ENCODE measurements around the gene CIRBP. TPM values are rescaled to one million over a fixed set of nuclear protein-coding genes. Genes with fewer than 3 reads are reported as not detected.

CIRBP gene
- total and polyA plus RNA-seq, 9 of the 15 experiments (the other 6 are each of a cell fraction or from before 2014, with no cell fraction given): 20.5 to 327 (median 176) TPM

GRCh38 chr19:1274081-1274851, 5.1 kb downstream of the CIRBP start (continued):
- TF ChIP-seq POLR2A (conservative IDR thresholded peaks at IDR 0.05) (peak; percentile 48; the same call in 1 of the 2 replicates), ZNF184 (CRISPR knock-in tag; IDR thresholded peaks at IDR 0.05) (no peak), CBFA2T3 (IDR thresholded peaks at IDR 0.05) (no peak), RB1 (IDR thresholded peaks at IDR 0.05; ENCODE audit: low read depth) (no peak), SUPT5H (IDR thresholded peaks at IDR 0.05) (0 out of 2 replicates have a peak, but pooled peaks have one; percentile 9), ZNF445 (CRISPR knock-in tag; IDR thresholded peaks at IDR 0.05; ENCODE audit: low read depth) (0 out of 2 replicates have a peak, but pooled peaks have one; percentile 22), MBD2 (IDR thresholded peaks at IDR 0.05; ENCODE audit: borderline replicate concordance, low read depth) (peak; percentile 44), ZNF212 (CRISPR knock-in tag; IDR thresholded peaks at IDR 0.05) (no peak), ETV6 (IDR thresholded peaks at IDR 0.05; ENCODE audit: borderline replicate concordance in 1 of 2, low read depth in 2 of 2, low read length in 1 of 2) (no peak), ETV6 (CRISPR knock-in tag; IDR thresholded peaks at IDR 0.05; ENCODE audit: borderline replicate concordance) (no peak), POLR2G (IDR thresholded peaks at IDR 0.05; ENCODE audit: low read depth, low read length) (peak; percentile 45), STAT5A (IDR thresholded peaks at IDR 0.05; ENCODE audit: borderline replicate concordance, low read length) (no peak), ZNF23 (CRISPR knock-in tag; IDR thresholded peaks at IDR 0.05) (no peak), PBX2 (CRISPR knock-in tag; IDR thresholded peaks at IDR 0.05; ENCODE audit: low read depth) (no peak), PBX2 (tag; conservative IDR thresholded peaks at IDR 0.05; ENCODE audit: low read depth) (no peak), TRIM25 (IDR thresholded peaks at IDR 0.05; ENCODE audit: borderline replicate concordance) (no peak), SP1 (CRISPR knock-in tag; IDR thresholded peaks at IDR 0.05) (0 out of 2 replicates have a peak, but pooled peaks have one; percentile 14), SIN3A (IDR thresholded peaks at IDR 0.05; ENCODE audit: borderline replicate concordance in 2 of 2, control insufficient read depth in 1 of 2, low read depth in 2 of 2, low read length in 2 of 2) (no peak), TGIF2 (CRISPR knock-in tag; IDR thresholded peaks at IDR 0.05) (no peak)
- TF ChIP-seq, protein P1, sequence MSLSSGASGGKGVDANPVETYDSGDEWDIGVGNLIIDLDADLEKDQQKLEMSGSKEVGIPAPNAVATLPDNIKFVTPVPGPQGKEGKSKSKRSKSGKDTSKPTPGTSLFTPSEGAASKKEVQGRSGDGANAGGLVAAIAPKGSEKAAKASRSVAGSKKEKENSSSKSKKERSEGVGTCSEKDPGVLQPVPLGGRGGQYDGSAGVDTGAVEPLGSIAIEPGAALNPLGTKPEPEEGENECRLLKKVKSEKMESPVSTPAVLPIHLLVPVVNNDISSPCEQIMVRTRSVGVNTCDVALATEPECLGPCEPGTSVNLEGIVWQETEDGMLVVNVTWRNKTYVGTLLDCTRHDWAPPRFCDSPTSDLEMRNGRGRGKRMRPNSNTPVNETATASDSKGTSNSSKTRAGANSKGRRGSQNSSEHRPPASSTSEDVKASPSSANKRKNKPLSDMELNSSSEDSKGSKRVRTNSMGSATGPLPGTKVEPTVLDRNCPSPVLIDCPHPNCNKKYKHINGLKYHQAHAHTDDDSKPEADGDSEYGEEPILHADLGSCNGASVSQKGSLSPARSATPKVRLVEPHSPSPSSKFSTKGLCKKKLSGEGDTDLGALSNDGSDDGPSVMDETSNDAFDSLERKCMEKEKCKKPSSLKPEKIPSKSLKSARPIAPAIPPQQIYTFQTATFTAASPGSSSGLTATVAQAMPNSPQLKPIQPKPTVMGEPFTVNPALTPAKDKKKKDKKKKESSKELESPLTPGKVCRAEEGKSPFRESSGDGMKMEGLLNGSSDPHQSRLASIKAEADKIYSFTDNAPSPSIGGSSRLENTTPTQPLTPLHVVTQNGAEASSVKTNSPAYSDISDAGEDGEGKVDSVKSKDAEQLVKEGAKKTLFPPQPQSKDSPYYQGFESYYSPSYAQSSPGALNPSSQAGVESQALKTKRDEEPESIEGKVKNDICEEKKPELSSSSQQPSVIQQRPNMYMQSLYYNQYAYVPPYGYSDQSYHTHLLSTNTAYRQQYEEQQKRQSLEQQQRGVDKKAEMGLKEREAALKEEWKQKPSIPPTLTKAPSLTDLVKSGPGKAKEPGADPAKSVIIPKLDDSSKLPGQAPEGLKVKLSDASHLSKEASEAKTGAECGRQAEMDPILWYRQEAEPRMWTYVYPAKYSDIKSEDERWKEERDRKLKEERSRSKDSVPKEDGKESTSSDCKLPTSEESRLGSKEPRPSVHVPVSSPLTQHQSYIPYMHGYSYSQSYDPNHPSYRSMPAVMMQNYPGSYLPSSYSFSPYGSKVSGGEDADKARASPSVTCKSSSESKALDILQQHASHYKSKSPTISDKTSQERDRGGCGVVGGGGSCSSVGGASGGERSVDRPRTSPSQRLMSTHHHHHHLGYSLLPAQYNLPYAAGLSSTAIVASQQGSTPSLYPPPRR (CRISPR knock-in tag; IDR thresholded peaks at IDR 0.05; ENCODE audit: borderline replicate concordance): peak; percentile 9; the same call in 1 of the 2 replicates

All from K562 (cell line).